NCI-H146 (cell line): ENCODE data around the gene POLG.

ENCODE experiments used
- DNase-seq: peaks from one replicate; lab custom pipeline; 2025; lab: John Stamatoyannopoulos, UW

POLG gene

GRCh38 chr15:89326316-89326715, 8.3 kb downstream of the POLG start:
- DNase-seq: no peak

GRCh38 chr15:89325039-89325803, 9.4 kb downstream of the POLG start:
- DNase-seq: no peak

- no peak for DNase-seq
Measured at GRCh38 chr15:89323825-89324224, 10.8 kb downstream of the POLG start.

- DNase-seq: no peak
Measured at GRCh38 chr15:89322822-89323221, 11.8 kb downstream of the POLG start.

- DNase-seq: no peak
Measured at GRCh38 chr15:89321521-89322410, 12.9 kb downstream of the POLG start.

- no peak for DNase-seq
Measured at GRCh38 chr15:89320200-89320599, 14.4 kb downstream of the POLG start.

- DNase-seq: no peak
Measured at GRCh38 chr15:89319678-89320077, 14.9 kb downstream of the POLG start.

GRCh38 chr15:89317186-89317720, 17.4 kb downstream of the POLG start:
- DNase-seq: no peak

- no peak for DNase-seq
Measured at GRCh38 chr15:89316504-89316903, 18.1 kb downstream of the POLG start.

- DNase-seq: no peak
Measured at GRCh38 chr15:89315375-89315929, 19.2 kb downstream of the POLG start.

- no peak for DNase-seq
Measured at GRCh38 chr15:89309993-89310392, 24.6 kb downstream of the POLG start.

- DNase-seq: no peak
Measured at GRCh38 chr15:89308236-89308635, 26.4 kb downstream of the POLG start.

GRCh38 chr15:89307791-89308190, 26.8 kb downstream of the POLG start:
- no peak for DNase-seq

GRCh38 chr15:89307046-89307587, 27.5 kb downstream of the POLG start:
- no peak for DNase-seq

- no peak for DNase-seq
Measured at GRCh38 chr15:89305395-89305794, 29.2 kb downstream of the POLG start.

GRCh38 chr15:89303986-89304385, 30.6 kb downstream of the POLG start:
- no peak for DNase-seq

GRCh38 chr15:89301304-89302089, 33.1 kb downstream of the POLG start:
- DNase-seq: no peak

- DNase-seq: no peak
Measured at GRCh38 chr15:89299896-89300295, 34.7 kb downstream of the POLG start.

GRCh38 chr15:89293012-89293411, 41.6 kb downstream of the POLG start:
- DNase-seq: no peak

- DNase-seq: no peak
Measured at GRCh38 chr15:89291934-89292438, 42.6 kb downstream of the POLG start.

GRCh38 chr15:89283201-89283600, 51.4 kb downstream of the POLG start:
- no peak for DNase-seq
